Suprapubic skin (tissue), 4 donors: ENCODE measurements around the gene C21orf91. TPM values are rescaled to one million over a fixed set of nuclear protein-coding genes. Genes with fewer than 3 reads are reported as not detected.

Experiments
- DNase-seq, 2 donors: peaks; one replicate each; pipeline ENCODE4 v3.0.0-alpha.2; 2019; ENCODE audit warnings: low spot score in 2 of 2
- H3K27ac ChIP-seq: fragments of 200-600 bp; sonication (generic); one replicate; pipeline ENCODE4 v1.5.1; 2019
- H3K27me3 ChIP-seq: fragments of 200-600 bp; sonication (generic); one replicate; pipeline ENCODE4 v1.5.1; 2019
- H3K36me3 ChIP-seq: fragments of 200-600 bp; sonication (generic); one replicate; pipeline ENCODE4 v1.5.1; 2019
- H3K4me1 ChIP-seq: fragments of 200-600 bp; sonication (generic); one replicate; pipeline ENCODE4 v1.5.1; 2019
- H3K4me3 ChIP-seq: fragments of 200-600 bp; sonication (generic); one replicate; pipeline ENCODE4 v1.5.1; 2019; ENCODE audit warnings: mild to moderate bottlenecking
- H3K9me3 ChIP-seq: fragments of 200-600 bp; sonication (generic); one replicate; pipeline ENCODE4 v1.5.1; 2019
- EP300 ChIP-seq: sonication (generic); formaldehyde crosslinking; IDR thresholded peaks from one replicate; pipeline ENCODE4 v1.6.1; 2017; ENCODE audit warnings: antibody characterized with exemption
- POLR2A ChIP-seq, 2 donors: fragments of 450-650 bp; IDR thresholded peaks; one replicate each; pipeline ENCODE4 v1.6.1; 2017; ENCODE audit warnings: antibody characterized with exemption in 2 of 2, mild to moderate bottlenecking in 2 of 2, moderate library complexity in 2 of 2
- POLR2AphosphoS5 ChIP-seq, 3 donors: sonication (generic); formaldehyde crosslinking; IDR thresholded peaks; one replicate each; pipeline ENCODE4 v1.6.1; 2017; ENCODE audit warnings: antibody characterized with exemption in 3 of 3
- WGBS: methylation state at CpG from one replicate; pipeline ENCODE4 v1.1.5; 2018; 5-methylcytosine and 5-hydroxymethylcytosine counted together
- total RNA-seq, 4 donors: library from RNA; depleted of rRNA; stranded (reverse); fragments of >200 nt; gene quantifications; one replicate each; pipeline ENCODE4 v1.1.0, GENCODE V29; 2016
- TF ChIP-seq, protein P1 (sequence below), 2 donors: fragments of 200-600 bp in 1 of 2; fragments of 450-650 bp in 1 of 2; sonication (generic) in 1 of 2; IDR thresholded peaks; one replicate each; pipeline ENCODE4 v1.5.1; 2016 to 2019; ENCODE audit warnings: antibody characterized with exemption in 2 of 2, mild to moderate bottlenecking in 1 of 2, moderate library complexity in 1 of 2

Gene C21orf91
- total RNA-seq, 4 donors from 2014 or later: 14.0 to 29.0 (median 21.7) TPM

- TF ChIP-seq EP300: no peak
- TF ChIP-seq POLR2AphosphoS5 (IDR thresholded peaks at IDR 0.05): no peak
- TF ChIP-seq POLR2A (IDR thresholded peaks at IDR 0.05): no peak
- TF ChIP-seq, protein P1, sequence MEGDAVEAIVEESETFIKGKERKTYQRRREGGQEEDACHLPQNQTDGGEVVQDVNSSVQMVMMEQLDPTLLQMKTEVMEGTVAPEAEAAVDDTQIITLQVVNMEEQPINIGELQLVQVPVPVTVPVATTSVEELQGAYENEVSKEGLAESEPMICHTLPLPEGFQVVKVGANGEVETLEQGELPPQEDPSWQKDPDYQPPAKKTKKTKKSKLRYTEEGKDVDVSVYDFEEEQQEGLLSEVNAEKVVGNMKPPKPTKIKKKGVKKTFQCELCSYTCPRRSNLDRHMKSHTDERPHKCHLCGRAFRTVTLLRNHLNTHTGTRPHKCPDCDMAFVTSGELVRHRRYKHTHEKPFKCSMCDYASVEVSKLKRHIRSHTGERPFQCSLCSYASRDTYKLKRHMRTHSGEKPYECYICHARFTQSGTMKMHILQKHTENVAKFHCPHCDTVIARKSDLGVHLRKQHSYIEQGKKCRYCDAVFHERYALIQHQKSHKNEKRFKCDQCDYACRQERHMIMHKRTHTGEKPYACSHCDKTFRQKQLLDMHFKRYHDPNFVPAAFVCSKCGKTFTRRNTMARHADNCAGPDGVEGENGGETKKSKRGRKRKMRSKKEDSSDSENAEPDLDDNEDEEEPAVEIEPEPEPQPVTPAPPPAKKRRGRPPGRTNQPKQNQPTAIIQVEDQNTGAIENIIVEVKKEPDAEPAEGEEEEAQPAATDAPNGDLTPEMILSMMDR (IDR thresholded peaks at IDR 0.05): no peak
- H3K27me3 ChIP-seq: no peaks in the 10 kb centered on the region
- DNase-seq: no peak
- no peaks in the 10 kb centered on the region for H3K4me1 ChIP-seq
- no peaks in the 10 kb centered on the region for H3K9me3 ChIP-seq
- no peak overlapping the region for H3K4me3 ChIP-seq
- no peak overlapping the region for H3K27ac ChIP-seq
- H3K36me3 ChIP-seq: no peaks in the 10 kb centered on the region
- 50% methylated on average over 2 of the region's 2 CpGs for WGBS
Measured at GRCh38 chr21:17753736-17754135, 65.4 kb downstream of the C21orf91 start.

DNA sequence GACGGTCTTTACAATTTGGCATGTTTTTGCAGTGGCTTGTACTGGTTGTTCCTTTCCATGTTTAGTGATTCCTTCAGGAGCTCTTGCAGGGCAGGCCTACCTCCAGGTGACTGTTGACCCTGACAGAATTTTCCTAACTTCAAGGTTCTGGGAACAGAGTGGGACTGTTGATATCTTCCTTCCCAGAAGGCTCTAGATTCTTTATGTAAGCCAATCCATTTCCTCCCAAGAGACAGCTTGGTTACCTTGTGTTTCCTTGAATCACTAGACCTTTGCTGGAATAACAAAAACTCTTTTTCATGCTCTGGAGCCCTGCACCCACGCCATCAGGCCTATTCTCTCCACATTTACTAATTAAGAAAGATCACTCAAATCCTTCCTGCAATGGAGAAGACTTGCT, 67.0 kb downstream of the C21orf91 start:
- DNase-seq: no peak
- H3K4me3 ChIP-seq: no peak overlapping the region
- H3K4me1 ChIP-seq: no peaks in the 10 kb centered on the region
- no peak overlapping the region for H3K27ac ChIP-seq
- WGBS: 85% methylated on average over 2 of the region's 2 CpGs
- TF ChIP-seq POLR2AphosphoS5 (IDR thresholded peaks at IDR 0.05): no peak
- TF ChIP-seq EP300: no peak
- no peaks in the 10 kb centered on the region for H3K36me3 ChIP-seq
- H3K27me3 ChIP-seq: no peaks in the 10 kb centered on the region
- no peaks in the 10 kb centered on the region for H3K9me3 ChIP-seq

DNA sequence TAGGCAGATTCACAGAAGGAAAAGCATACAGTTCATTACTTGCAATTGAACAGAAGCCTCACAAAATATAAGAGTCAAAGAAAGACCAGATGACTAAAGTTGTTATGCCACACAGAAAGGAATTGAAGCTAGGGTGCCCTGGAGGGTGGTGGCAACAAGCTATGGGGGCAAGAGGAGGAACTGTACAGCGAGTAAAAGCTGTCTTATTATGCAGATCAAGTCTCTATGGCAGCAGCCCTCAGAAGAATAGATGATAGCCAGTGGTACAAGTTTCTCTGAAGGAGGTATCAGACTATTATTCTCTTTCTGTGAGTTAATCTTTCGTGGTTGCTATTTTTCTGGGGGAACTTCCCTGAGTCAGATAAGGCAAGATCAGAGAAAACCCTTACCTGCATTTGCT, 72.2 kb downstream of the C21orf91 start:
- H3K27me3 ChIP-seq: no peaks in the 10 kb centered on the region
- DNase-seq: no peak
- no peaks in the 10 kb centered on the region for H3K36me3 ChIP-seq
- WGBS: 84% methylated on average over 2 of the region's 2 CpGs
- no peak for TF ChIP-seq POLR2AphosphoS5 (IDR thresholded peaks at IDR 0.05)
- TF ChIP-seq POLR2A (IDR thresholded peaks at IDR 0.05): no peak
- no peak for TF ChIP-seq EP300
- TF ChIP-seq, protein P1 (IDR thresholded peaks at IDR 0.05): no peak
- peaks cover 6% of the 10 kb centered on the region for H3K4me1 ChIP-seq
- no peak overlapping the region for H3K27ac ChIP-seq
- H3K9me3 ChIP-seq: no peaks in the 10 kb centered on the region
- H3K4me3 ChIP-seq: no peak overlapping the region

- TF ChIP-seq EP300: no peak
- no peak for TF ChIP-seq POLR2A (IDR thresholded peaks at IDR 0.05)
- TF ChIP-seq POLR2AphosphoS5 (IDR thresholded peaks at IDR 0.05): no peak
- TF ChIP-seq, protein P1 (IDR thresholded peaks at IDR 0.05): no peak
- no peaks in the 10 kb centered on the region for H3K36me3 ChIP-seq
- no peak overlapping the region for H3K27ac ChIP-seq
- DNase-seq: no peak
- peaks cover 16% of the 10 kb centered on the region for H3K4me1 ChIP-seq
- H3K9me3 ChIP-seq: no peaks in the 10 kb centered on the region
- no peak overlapping the region for H3K4me3 ChIP-seq
- 89% methylated on average over 6 of the region's 6 CpGs for WGBS
- H3K27me3 ChIP-seq: no peaks in the 10 kb centered on the region
Measured at GRCh38 chr21:17745086-17745485, 74.1 kb downstream of the C21orf91 start.

- Histone ChIP-seq H3K36me3 (no peaks in the 10 kb centered on the region), H3K9me3 (no peaks in the 10 kb centered on the region), H3K4me3 (no peak overlapping the region), H3K27ac (no peak overlapping the region), H3K4me1 (peaks cover 16% of the 10 kb centered on the region), H3K27me3 (no peaks in the 10 kb centered on the region)
- TF ChIP-seq EP300: no peak
- TF ChIP-seq POLR2A (IDR thresholded peaks at IDR 0.05): no peak
- no peak for TF ChIP-seq POLR2AphosphoS5 (IDR thresholded peaks at IDR 0.05)
- TF ChIP-seq, protein P1 (IDR thresholded peaks at IDR 0.05): no peak
- no peak for DNase-seq
- WGBS: 91% methylated on average over 2 of the region's 2 CpGs
Measured at GRCh38 chr21:17742940-17743592, 76.1 kb downstream of the C21orf91 start.

- no peak for TF ChIP-seq EP300
- no peak for TF ChIP-seq POLR2AphosphoS5 (IDR thresholded peaks at IDR 0.05)
- TF ChIP-seq POLR2A (IDR thresholded peaks at IDR 0.05): no peak
- TF ChIP-seq, protein P1 (IDR thresholded peaks at IDR 0.05): no peak
- no peak for DNase-seq
- Histone ChIP-seq H3K27ac (no peak overlapping the region), H3K4me3 (no peak overlapping the region), H3K4me1 (peaks cover 16% of the 10 kb centered on the region), H3K36me3 (no peaks in the 10 kb centered on the region), H3K9me3 (no peaks in the 10 kb centered on the region), H3K27me3 (no peaks in the 10 kb centered on the region)
Measured at GRCh38 chr21:17742181-17742580, 77.0 kb downstream of the C21orf91 start.
